HepG2 (cell line): Measurements from ENCODE around the gene UBAP2. TPM values are rescaled to one million over a fixed set of nuclear protein-coding genes. Genes with fewer than 3 reads are reported as not detected.

Experiments
- ATAD3A ChIP-seq: sonication (generic); formaldehyde crosslinking; IDR thresholded peaks from 2 replicates; pipeline ENCODE4 v1.4.0; 2020; ENCODE audit warnings: missing genetic modification reagents
- ATF1 ChIP-seq: IDR thresholded peaks from 2 replicates; pipeline ENCODE4 v1.6.1; 2016; ENCODE audit warnings: mild to moderate bottlenecking, control low read depth
- CBX5 ChIP-seq: sonication (generic); formaldehyde crosslinking; IDR thresholded peaks from 2 replicates; pipeline ENCODE4 v1.4.0; 2020; ENCODE audit warnings: missing genetic modification reagents, borderline replicate concordance
- DNMT1 ChIP-seq: sonication (generic); formaldehyde crosslinking; IDR thresholded peaks from 2 replicates; pipeline ENCODE4 v1.5.1; 2020; ENCODE audit warnings: mild to moderate bottlenecking, missing genetic modification reagents
- ELK4 ChIP-seq: sonication (generic); formaldehyde crosslinking; IDR thresholded peaks from 2 replicates; pipeline ENCODE4 v1.9.0; 2021; ENCODE audit warnings: missing genetic modification reagents, borderline replicate concordance
- GATAD2A ChIP-seq: IDR thresholded peaks from 2 replicates; pipeline ENCODE4 v1.6.1; 2016
- GTF2F1 ChIP-seq: fragments of 150-350 bp; IDR thresholded peaks from 2 replicates; pipeline ENCODE4 v1.6.1; 2014; ENCODE audit warnings: low read length
- NFKB2 ChIP-seq: sonication (generic); formaldehyde crosslinking; IDR thresholded peaks from 2 replicates; pipeline ENCODE4 v1.4.0; 2020; ENCODE audit warnings: missing genetic modification reagents, borderline replicate concordance
- PHB2 ChIP-seq: fragments of 450-650 bp; IDR thresholded peaks from 2 replicates; pipeline ENCODE4 v1.6.1; 2018; ENCODE audit not compliant: partially characterized antibody
- SNAPC4 ChIP-seq: sonication (generic); formaldehyde crosslinking; IDR thresholded peaks from 2 replicates; pipeline ENCODE4 v1.4.0; 2020; ENCODE audit warnings: mild to moderate bottlenecking, missing genetic modification reagents
- ZNF264 ChIP-seq: sonication (generic); formaldehyde crosslinking; IDR thresholded peaks from 2 replicates; pipeline ENCODE4 v1.4.0; 2020; ENCODE audit warnings: missing genetic modification reagents
- ZNF350 ChIP-seq: sonication (generic); formaldehyde crosslinking; IDR thresholded peaks from 2 replicates; pipeline ENCODE4 v1.4.0; 2020; ENCODE audit warnings: mild to moderate bottlenecking, low read depth, missing genetic modification reagents, borderline replicate concordance
- ZNF510 ChIP-seq: sonication (generic); formaldehyde crosslinking; IDR thresholded peaks from 2 replicates; pipeline ENCODE4 v1.4.0; 2020; ENCODE audit warnings: low read depth, mild to moderate bottlenecking, missing genetic modification reagents
- ZNF790 ChIP-seq: sonication (generic); formaldehyde crosslinking; IDR thresholded peaks from 2 replicates; pipeline ENCODE4 v1.8.0; 2022; ENCODE audit warnings: missing genetic modification reagents, mild to moderate bottlenecking, borderline replicate concordance
- polyA plus RNA-seq, 8 experiments: library from polyadenylated mRNA; depleted of rRNA in 3 of 8; stranded (reverse) in 7 of 8; unstranded in 1 of 8; fragments of >200 nt; fragmentation: Illumina TruSeq in 4 of 8; extraction: Trizol in 4 of 8; gene quantifications; 2 replicates each; pipeline versions ENCODE4 v1.2.1 to v1.2.3, GENCODE V29; 2011 to 2016; ENCODE audit warnings: low read depth in 4 of 8, missing spikeins in 1 of 8, mixed read lengths in 1 of 8; ENCODE audit not compliant: insufficient read depth in 1 of 8
- total RNA-seq, 5 experiments: library from RNA; depleted of rRNA; stranded (reverse); fragments of >200 nt; fragmentation: Illumina TruSeq; extraction: Trizol; gene quantifications; 2 replicates each; pipeline ENCODE4 v1.2.3, GENCODE V29; 2016; ENCODE audit warnings: low read depth in 1 of 5
- TF ChIP-seq, protein P1 (sequence below): sonication (generic); formaldehyde crosslinking; IDR thresholded peaks from 2 replicates; pipeline ENCODE4 v1.4.0; 2020; ENCODE audit warnings: mild to moderate bottlenecking, missing genetic modification reagents
- TF ChIP-seq, protein P2 (sequence below): sonication (generic); formaldehyde crosslinking; IDR thresholded peaks from 2 replicates; pipeline ENCODE4 v1.9.0; 2021; ENCODE audit warnings: mild to moderate bottlenecking, missing genetic modification reagents

The UBAP2 gene
- total and polyA plus RNA-seq, 2 of the 13 experiments (the other 11 are each of a cell fraction or from before 2014, with no cell fraction given) = 19.0 to 22.0 TPM

DNA sequence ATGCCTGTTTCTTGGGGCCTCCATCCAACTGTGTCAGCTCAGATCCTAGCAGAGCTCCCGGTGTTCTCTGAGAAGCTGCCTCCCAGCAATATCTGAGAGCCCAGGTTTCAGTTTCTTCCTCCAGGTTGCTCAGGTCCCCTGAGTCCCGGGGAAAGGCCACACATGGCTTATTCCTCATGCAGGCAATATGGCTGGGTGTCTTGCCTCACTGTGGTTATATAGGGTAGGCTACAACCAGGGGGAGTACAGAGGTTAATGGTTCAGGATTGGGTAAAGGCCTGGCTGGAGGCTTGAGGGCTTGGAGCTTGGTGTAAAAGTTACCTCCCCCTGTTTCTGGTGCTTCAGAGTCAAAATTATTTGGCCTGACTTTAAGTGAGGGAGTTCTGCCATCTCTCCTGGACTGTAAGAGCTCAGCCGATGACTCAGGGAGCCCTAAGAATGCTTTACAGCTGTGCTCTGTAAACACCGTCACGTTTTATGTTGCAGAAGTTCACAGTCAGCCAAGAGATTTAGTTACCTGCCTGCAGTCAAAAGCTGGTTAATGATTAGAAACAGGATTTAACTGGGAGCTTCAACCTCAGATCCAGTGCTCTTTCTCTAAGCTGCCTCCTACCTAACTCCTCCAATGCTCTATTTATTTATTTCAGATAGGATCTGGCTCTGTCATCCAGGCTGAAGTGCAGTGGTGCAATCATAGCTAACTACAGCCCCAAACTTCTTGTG is 24.3 kb upstream of the UBAP2 start (continued):
- TF ChIP-seq ELK4 (CRISPR knock-in tag) (no peak), NFKB2 (CRISPR knock-in tag) (no peak), ZNF790 (CRISPR knock-in tag) (no peak), ZNF264 (CRISPR knock-in tag) (0 out of 2 replicates have a peak, but pooled peaks have one; percentile 70), PHB2 (no peak), ZNF350 (CRISPR knock-in tag) (no peak), CBX5 (CRISPR knock-in tag) (no peak), DNMT1 (no peak), SNAPC4 (CRISPR knock-in tag) (no peak), ATF1 (CRISPR knock-in tag) (no peak), ATAD3A (CRISPR knock-in tag) (no peak), GATAD2A (CRISPR knock-in tag) (peak; percentile 87), ZNF510 (CRISPR knock-in tag) (no peak), GTF2F1 (no peak)
- TF ChIP-seq, protein P1, sequence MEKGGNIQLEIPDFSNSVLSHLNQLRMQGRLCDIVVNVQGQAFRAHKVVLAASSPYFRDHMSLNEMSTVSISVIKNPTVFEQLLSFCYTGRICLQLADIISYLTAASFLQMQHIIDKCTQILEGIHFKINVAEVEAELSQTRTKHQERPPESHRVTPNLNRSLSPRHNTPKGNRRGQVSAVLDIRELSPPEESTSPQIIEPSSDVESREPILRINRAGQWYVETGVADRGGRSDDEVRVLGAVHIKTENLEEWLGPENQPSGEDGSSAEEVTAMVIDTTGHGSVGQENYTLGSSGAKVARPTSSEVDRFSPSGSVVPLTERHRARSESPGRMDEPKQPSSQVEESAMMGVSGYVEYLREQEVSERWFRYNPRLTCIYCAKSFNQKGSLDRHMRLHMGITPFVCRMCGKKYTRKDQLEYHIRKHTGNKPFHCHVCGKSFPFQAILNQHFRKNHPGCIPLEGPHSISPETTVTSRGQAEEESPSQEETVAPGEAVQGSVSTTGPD (CRISPR knock-in tag) = no peak
- TF ChIP-seq, protein P2, sequence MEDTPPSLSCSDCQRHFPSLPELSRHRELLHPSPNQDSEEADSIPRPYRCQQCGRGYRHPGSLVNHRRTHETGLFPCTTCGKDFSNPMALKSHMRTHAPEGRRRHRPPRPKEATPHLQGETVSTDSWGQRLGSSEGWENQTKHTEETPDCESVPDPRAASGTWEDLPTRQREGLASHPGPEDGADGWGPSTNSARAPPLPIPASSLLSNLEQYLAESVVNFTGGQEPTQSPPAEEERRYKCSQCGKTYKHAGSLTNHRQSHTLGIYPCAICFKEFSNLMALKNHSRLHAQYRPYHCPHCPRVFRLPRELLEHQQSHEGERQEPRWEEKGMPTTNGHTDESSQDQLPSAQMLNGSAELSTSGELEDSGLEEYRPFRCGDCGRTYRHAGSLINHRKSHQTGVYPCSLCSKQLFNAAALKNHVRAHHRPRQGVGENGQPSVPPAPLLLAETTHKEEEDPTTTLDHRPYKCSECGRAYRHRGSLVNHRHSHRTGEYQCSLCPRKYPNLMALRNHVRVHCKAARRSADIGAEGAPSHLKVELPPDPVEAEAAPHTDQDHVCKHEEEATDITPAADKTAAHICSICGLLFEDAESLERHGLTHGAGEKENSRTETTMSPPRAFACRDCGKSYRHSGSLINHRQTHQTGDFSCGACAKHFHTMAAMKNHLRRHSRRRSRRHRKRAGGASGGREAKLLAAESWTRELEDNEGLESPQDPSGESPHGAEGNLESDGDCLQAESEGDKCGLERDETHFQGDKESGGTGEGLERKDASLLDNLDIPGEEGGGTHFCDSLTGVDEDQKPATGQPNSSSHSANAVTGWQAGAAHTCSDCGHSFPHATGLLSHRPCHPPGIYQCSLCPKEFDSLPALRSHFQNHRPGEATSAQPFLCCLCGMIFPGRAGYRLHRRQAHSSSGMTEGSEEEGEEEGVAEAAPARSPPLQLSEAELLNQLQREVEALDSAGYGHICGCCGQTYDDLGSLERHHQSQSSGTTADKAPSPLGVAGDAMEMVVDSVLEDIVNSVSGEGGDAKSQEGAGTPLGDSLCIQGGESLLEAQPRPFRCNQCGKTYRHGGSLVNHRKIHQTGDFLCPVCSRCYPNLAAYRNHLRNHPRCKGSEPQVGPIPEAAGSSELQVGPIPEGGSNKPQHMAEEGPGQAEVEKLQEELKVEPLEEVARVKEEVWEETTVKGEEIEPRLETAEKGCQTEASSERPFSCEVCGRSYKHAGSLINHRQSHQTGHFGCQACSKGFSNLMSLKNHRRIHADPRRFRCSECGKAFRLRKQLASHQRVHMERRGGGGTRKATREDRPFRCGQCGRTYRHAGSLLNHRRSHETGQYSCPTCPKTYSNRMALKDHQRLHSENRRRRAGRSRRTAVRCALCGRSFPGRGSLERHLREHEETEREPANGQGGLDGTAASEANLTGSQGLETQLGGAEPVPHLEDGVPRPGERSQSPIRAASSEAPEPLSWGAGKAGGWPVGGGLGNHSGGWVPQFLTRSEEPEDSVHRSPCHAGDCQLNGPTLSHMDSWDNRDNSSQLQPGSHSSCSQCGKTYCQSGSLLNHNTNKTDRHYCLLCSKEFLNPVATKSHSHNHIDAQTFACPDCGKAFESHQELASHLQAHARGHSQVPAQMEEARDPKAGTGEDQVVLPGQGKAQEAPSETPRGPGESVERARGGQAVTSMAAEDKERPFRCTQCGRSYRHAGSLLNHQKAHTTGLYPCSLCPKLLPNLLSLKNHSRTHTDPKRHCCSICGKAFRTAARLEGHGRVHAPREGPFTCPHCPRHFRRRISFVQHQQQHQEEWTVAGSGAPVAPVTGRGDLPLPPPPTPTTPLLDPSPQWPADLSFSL (CRISPR knock-in tag) = no peak
